ENCODE measurements around the gene NLRX1.
A peak's percentile ranks its signal among the peaks of the same experiment; 100 is the strongest.
"Not testable (repeated sequence)": the region's sequence is repeated elsewhere in the genome, so short reads cannot be mapped to it uniquely, and the experiment has no call there.

NLRX1 gene

GRCh38 chr11:119155733-119156492 is 12.6 kb upstream of the NLRX1 start:
- DNase-seq = no peak

GRCh38 chr11:119156496-119156895 is 12.0 kb upstream of the NLRX1 start:
- no peak for DNase-seq

GRCh38 chr11:119157063-119157462 is 11.5 kb upstream of the NLRX1 start:
- no peak for DNase-seq

GRCh38 chr11:119158467-119158866 is 10.1 kb upstream of the NLRX1 start:
- DNase-seq = no peak

GRCh38 chr11:119160151-119160550 is 8.4 kb upstream of the NLRX1 start:
- DNase-seq = no peak

GRCh38 chr11:119161871-119162270 is 6.7 kb upstream of the NLRX1 start:
- DNase-seq = no peak

- no peak for DNase-seq
Observed at GRCh38 chr11:119166368-119167076, 2.0 kb upstream of the NLRX1 start.

- not testable (repeated sequence) for DNase-seq
Observed at GRCh38 chr11:119167077-119167458, 1.5 kb upstream of the NLRX1 start.

- no peak for DNase-seq
Observed at GRCh38 chr11:119167933-119168332, 592 bp upstream of the NLRX1 start.

GRCh38 chr11:119169282-119169719 is 776 bp downstream of the NLRX1 start:
- DNase-seq = peak; percentile 26

GRCh38 chr11:119172513-119172912 is 4.0 kb downstream of the NLRX1 start:
- DNase-seq = no peak

GRCh38 chr11:119173453-119173852 is 4.9 kb downstream of the NLRX1 start:
- no peak for DNase-seq

GRCh38 chr11:119175493-119176077 is 7.1 kb downstream of the NLRX1 start:
- DNase-seq = no peak

- DNase-seq = no peak
Observed at GRCh38 chr11:119178166-119178680, 9.7 kb downstream of the NLRX1 start.

- no peak for DNase-seq
Observed at GRCh38 chr11:119179342-119179741, 10.8 kb downstream of the NLRX1 start.

- no peak for DNase-seq
Observed at GRCh38 chr11:119179983-119180382, 11.5 kb downstream of the NLRX1 start.

GRCh38 chr11:119180729-119181676 is 12.5 kb downstream of the NLRX1 start:
- DNase-seq = no peak

GRCh38 chr11:119181677-119182412 is 13.3 kb downstream of the NLRX1 start:
- DNase-seq = no peak

- DNase-seq = not testable (repeated sequence)
Observed at GRCh38 chr11:119184399-119184798, 15.9 kb downstream of the NLRX1 start.

- no peak for DNase-seq
Observed at GRCh38 chr11:119185981-119186634, 17.6 kb downstream of the NLRX1 start.
